Stimulated activated CD8-positive, alpha-beta memory T cell treated with anti-CD3 and anti-CD28 coated beads, Interleukin-4, amount 100 ng/mL, for 1 hour (primary cell): ENCODE data around the gene UGT1A7.
"Not testable (repeated sequence)": the region's sequence is repeated elsewhere in the genome, so short reads cannot be mapped to it uniquely, and the experiment has no call there.

Experiments
- DNase-seq, 2 donors: peaks; one replicate each; pipeline ENCODE4 v3.0.0-alpha.2; 2020; ENCODE audit warnings: low read depth in 2 of 2, low spot score in 1 of 2

Gene UGT1A7

DNA sequence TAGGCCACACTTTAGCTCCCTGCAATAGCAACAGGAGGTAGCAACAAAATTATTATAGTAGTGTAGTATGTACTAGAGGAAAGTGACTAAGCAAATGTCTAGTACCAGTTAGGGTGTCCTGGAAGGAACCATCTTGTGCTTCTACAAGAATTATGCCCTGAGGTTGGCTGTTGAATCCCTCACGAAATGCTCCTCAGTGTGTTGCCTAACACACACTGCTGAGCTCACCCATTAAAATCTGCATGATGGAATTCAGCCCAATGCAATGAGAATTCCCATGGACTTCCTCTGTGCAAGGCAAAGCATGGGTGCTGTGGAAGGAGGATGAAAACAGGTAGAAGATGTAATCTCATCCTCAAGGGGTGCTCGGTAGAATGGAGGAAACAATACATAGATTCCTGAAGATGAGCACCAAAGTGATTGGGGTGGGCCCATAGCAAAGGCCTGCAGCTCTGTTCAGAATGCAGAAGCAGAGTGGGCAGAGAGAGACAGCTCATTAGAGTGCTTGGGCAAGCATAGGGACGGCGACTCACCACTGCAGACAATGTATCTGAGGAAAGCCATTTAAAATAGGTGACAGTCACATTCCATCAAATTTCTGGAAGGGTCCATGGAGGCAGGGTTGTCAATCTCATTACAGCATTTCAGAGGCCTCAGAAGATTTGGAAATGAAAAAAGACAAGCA is 1.2 kb upstream of the UGT1A7 start:
- no peak for DNase-seq

DNA sequence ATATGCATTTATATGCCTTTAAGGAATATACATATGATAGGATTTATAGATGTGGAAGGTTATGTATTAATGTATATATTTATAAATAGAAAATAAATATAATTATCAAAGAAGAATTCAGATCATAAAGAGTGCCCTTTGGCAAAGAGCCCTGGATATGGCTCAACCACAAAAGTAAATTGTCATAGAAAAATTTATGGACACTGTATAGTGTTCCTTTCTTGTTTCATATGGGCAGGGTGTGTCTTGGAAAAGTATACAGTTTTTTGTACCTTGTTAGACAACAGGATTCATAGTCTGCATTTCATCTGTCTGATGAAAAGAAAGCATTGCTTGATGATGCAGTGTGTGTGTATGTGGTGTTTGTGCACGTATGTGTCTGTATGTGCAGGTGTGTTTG is 2.9 kb downstream of the UGT1A7 start:
- DNase-seq, result no peak

GRCh38 chr2:233686928-233687327 is 5.2 kb downstream of the UGT1A7 start:
- DNase-seq, result no peak

DNA sequence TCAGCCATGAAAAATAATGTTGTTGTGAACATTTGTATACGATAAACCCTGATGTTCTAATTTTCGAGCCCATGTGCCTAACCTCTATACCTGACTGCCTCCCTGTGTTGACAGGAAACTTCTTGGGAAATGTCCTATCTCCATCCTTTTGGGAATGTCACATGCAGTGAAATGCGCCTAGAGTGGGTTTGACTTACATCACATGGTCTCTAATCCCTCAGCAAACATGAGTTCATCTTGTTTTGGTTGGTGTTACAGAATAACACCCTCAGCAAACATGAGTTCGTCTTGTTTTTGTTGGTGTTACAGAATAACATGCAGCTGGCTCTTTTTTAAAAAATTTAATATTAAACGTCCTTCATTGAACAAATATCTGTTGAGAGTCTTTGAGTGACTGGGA is 6.6 kb downstream of the UGT1A7 start:
- DNase-seq, result no peak

DNA sequence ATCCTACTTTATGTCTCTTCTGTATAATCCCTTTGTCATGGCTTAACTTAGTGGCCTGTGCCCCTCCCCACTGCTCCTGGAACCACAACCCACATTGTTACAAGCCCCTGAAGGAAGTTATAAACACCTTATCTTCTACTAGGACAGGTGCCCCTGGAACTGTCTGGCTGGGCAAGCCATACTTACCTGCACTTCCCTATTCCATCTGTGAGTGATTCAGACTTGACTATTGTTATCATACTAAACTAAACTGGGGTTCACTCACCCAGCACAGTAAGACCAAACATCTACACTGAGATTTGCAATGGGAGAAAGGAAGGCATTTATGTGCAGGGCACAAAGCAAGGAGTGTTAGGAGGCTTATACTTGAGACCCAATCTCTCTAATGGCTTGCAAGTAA is 7.3 kb downstream of the UGT1A7 start:
- no peak for DNase-seq

DNA sequence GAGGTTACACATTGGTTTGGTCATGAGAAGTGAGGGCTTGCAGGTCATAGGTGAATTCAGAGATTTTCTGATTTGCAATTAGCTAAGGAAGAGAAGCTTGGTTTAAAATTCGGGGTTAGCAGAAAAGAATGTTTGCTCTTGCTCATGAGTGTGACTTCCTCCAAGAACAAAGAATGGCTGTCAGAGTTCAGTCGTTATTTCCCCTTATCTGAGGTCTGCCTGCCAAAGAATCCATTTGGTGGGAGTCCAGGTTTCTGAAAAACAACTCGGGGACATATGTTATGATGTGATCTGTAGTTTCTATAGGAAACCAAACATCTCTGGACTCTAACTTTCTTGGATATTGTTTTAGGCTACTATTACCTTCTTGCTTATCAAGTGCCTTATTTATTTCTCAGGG is 7.8 kb downstream of the UGT1A7 start:
- no peak for DNase-seq

- no peak for DNase-seq
These were observed 8.7 kb downstream of the UGT1A7 start for GRCh38 chr2:233690444-233690843.

- DNase-seq, result no peak
These were observed 10.0 kb downstream of the UGT1A7 start for GRCh38 chr2:233691443-233692433.

DNA sequence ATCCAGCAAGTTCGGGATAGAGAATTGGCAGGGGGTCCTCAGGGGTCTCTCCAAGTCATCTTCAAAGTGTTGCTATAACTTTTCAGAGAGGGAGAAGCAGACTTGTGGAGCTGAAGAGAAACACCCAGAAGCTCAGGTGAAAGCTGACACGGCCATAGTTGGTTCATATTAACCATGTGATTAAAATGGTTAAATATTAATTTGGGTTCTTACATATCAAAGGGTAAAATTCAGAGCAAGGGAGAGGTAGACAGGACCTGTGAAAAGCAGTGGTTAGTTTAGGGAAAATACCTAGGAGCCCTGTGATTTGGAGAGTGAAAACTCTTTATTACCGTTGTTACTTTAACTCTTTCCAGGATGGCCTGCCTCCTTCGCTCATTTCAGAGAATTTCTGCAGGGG is 10.9 kb downstream of the UGT1A7 start, which contains the start of gene UGT1A6:
UGT1A6 (plus strand) TSS at position 243 of the 400 bp plus-strand sequence; CDS start at position 358, 115 bp downstream.
- DNase-seq, result no peak

- no peak for DNase-seq
These were observed 12.3 kb downstream of the UGT1A7 start for GRCh38 chr2:233693963-233694362.

- no peak for DNase-seq
These were observed 17.0 kb downstream of the UGT1A7 start for GRCh38 chr2:233698740-233699139.

GRCh38 chr2:233699424-233700027 is 17.8 kb downstream of the UGT1A7 start:
- DNase-seq, result no peak

- DNase-seq, result no peak
These were observed 18.4 kb downstream of the UGT1A7 start for GRCh38 chr2:233700028-233700635.

DNA sequence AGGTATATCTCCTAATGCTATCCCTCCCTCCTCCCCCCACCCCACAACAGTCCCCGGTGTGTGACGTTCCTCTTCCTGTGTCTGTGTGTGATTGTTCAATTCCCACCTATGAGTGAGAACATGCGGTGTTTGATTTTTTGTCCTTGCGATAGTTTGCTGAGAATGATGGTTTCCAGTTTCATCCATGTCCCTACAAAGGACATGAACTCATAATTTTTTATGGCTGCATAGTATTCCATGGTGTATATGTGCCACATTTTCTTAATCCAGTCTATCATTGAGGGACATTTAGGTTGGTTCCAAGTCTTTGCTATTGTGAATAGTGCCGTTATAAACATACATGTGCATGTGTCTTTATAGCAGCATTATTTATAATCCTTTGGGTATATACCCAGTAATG is 19.1 kb downstream of the UGT1A7 start:
- DNase-seq, result not testable (repeated sequence)

DNA sequence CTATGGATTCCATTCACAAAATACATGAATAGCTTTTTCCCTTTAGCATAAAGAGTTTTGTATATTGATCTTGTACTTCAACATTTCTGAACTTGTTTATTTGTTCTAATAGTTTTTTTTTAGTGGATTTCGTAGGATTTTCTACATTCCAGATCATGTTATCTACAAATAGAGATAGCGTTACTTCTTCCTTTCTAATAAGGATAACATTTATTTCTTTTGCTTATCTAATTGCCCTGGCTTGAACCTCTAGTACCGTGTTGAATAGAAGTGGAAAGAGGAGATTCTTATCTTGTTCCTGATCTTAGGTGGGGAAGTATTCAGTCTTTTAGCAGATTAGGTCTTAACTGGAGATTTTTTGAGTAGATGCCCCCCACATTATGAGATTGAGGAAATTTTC is 20.5 kb downstream of the UGT1A7 start:
- no peak for DNase-seq

GRCh38 chr2:233705911-233706506 is 24.3 kb downstream of the UGT1A7 start:
- no peak for DNase-seq

DNA sequence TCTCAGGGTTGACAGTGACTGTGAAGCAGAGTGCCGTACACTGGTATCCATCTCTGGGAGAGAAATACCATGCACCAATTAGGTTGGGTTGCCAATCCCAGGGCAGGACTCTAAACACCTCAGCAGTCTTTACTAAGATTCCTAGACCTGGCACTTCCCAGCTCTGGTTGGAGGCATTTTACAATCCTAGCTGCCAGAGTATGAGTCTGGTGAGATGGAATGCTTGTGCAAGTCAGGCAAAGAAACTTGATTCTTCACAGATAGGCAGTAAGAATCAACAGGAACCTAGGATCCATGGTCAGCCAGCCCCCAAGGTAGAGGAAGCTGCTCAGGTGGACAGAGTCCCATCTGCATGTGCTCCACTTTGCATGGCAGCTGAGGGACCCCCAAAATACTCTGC is 25.0 kb downstream of the UGT1A7 start:
- DNase-seq, result no peak

- DNase-seq, result no peak
These were observed 26.4 kb downstream of the UGT1A7 start for GRCh38 chr2:233707940-233708644.

DNA sequence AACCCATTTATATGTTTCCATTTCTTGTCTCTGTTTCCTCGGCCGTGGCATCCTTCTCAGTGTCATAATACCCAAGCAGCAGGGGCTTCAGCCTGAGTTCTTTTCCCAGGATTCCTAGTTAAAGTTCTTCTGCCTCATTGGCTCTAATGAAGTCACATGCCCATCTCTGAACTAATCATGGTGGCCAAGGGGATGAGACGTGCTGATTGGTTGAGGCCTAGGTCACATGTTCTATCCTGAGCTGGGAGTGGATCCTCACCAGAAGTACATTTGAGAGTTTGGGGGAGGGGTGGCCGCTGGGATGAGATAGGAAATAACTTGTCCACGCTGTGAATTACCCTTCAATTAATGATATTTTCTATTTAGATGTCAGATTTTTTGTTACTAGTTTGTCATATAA is 27.2 kb downstream of the UGT1A7 start:
- no peak for DNase-seq

GRCh38 chr2:233711312-233712008 is 29.8 kb downstream of the UGT1A7 start:
- peak; percentile 36 to 49 for DNase-seq
